ACC112 (cell line): Measurements from ENCODE around the gene SLAMF7.

Experiments
- H2AFZ ChIP-seq: fragments of 200-600 bp; sonication (generic); one replicate; pipeline ENCODE4 v1.6.0; 2017; ENCODE audit warnings: antibody characterized with exemption, low read length; ENCODE audit not compliant: unreplicated experiment
- H3K27ac ChIP-seq: fragments of 200-600 bp; sonication (generic); 2 replicates; pipeline ENCODE4 v1.5.1; 2014; ENCODE audit warnings: low read depth, mild to moderate bottlenecking, antibody characterized with exemption, low read length, moderate library complexity
- H3K27me3 ChIP-seq: fragments of 200-600 bp; sonication (generic); 2 replicates; pipeline ENCODE4 v1.6.1; 2014; ENCODE audit warnings: mild to moderate bottlenecking, antibody characterized with exemption, low read length, moderate library complexity, mixed read lengths; ENCODE audit not compliant: insufficient read depth
- H3K36me3 ChIP-seq: fragments of 200-600 bp; sonication (generic); 2 replicates; pipeline ENCODE4 v1.6.1; 2016; ENCODE audit warnings: mild to moderate bottlenecking, antibody characterized with exemption, low read length, moderate library complexity, mixed read lengths; ENCODE audit not compliant: insufficient read depth
- H3K4me1 ChIP-seq: fragments of 200-600 bp; sonication (generic); one replicate; pipeline ENCODE4 v1.6.1; 2016; ENCODE audit warnings: low read length, mixed read lengths; ENCODE audit not compliant: insufficient read depth, unreplicated experiment, control insufficient read depth
- H3K4me3 ChIP-seq: fragments of 200-600 bp; sonication (generic); 2 replicates; pipeline ENCODE4 v1.5.1; 2014; ENCODE audit warnings: mild to moderate bottlenecking, low read depth, low read length
- H3K79me2 ChIP-seq: fragments of 200-600 bp; sonication (generic); one replicate; pipeline ENCODE4 v1.6.0; 2016; ENCODE audit warnings: low read length; ENCODE audit not compliant: control insufficient read depth, unreplicated experiment, insufficient read depth

SLAMF7 gene

GRCh38 chr1:160746836-160747500, 7.9 kb downstream of the SLAMF7 start:
- H3K79me2 ChIP-seq = no peaks in the 10 kb centered on the region
- no peaks in the 10 kb centered on the region for H3K4me1 ChIP-seq
- H3K4me3 ChIP-seq = no peak overlapping the region
- H3K36me3 ChIP-seq = no peaks in the 10 kb centered on the region
- no peak overlapping the region for H3K27ac ChIP-seq
- H3K27me3 ChIP-seq = peaks cover 4% of the 10 kb centered on the region
- H2AFZ ChIP-seq = no peak overlapping the region

- no peak overlapping the region for H3K27ac ChIP-seq
- H3K79me2 ChIP-seq = no peaks in the 10 kb centered on the region
- no peaks in the 10 kb centered on the region for H3K4me1 ChIP-seq
- H2AFZ ChIP-seq = no peak overlapping the region
- peaks cover 5% of the 10 kb centered on the region for H3K27me3 ChIP-seq
- H3K36me3 ChIP-seq = no peaks in the 10 kb centered on the region
- H3K4me3 ChIP-seq = no peak overlapping the region
Measured at GRCh38 chr1:160747717-160748116, 8.7 kb downstream of the SLAMF7 start.

GRCh38 chr1:160748181-160748877, 9.3 kb downstream of the SLAMF7 start:
- Histone ChIP-seq H3K79me2 (no peaks in the 10 kb centered on the region), H3K4me3 (no peak overlapping the region), H3K4me1 (no peaks in the 10 kb centered on the region), H2AFZ (no peak overlapping the region), H3K27me3 (peaks cover 5% of the 10 kb centered on the region), H3K36me3 (no peaks in the 10 kb centered on the region), H3K27ac (no peak overlapping the region)

GRCh38 chr1:160748878-160749269, 9.8 kb downstream of the SLAMF7 start:
- H3K27me3 ChIP-seq = peaks cover 5% of the 10 kb centered on the region
- H3K79me2 ChIP-seq = no peaks in the 10 kb centered on the region
- H3K27ac ChIP-seq = no peak overlapping the region
- no peak overlapping the region for H3K4me3 ChIP-seq
- no peaks in the 10 kb centered on the region for H3K36me3 ChIP-seq
- H3K4me1 ChIP-seq = no peaks in the 10 kb centered on the region
- no peak overlapping the region for H2AFZ ChIP-seq

- no peaks in the 10 kb centered on the region for H3K36me3 ChIP-seq
- H2AFZ ChIP-seq = no peak overlapping the region
- no peak overlapping the region for H3K27ac ChIP-seq
- no peak overlapping the region for H3K4me3 ChIP-seq
- no peaks in the 10 kb centered on the region for H3K79me2 ChIP-seq
- H3K27me3 ChIP-seq = peaks cover 5% of the 10 kb centered on the region
- H3K4me1 ChIP-seq = no peaks in the 10 kb centered on the region
Measured at GRCh38 chr1:160750608-160751007, 11.6 kb downstream of the SLAMF7 start.

GRCh38 chr1:160752406-160752805, 13.4 kb downstream of the SLAMF7 start:
- Histone ChIP-seq H3K4me3 (no peak overlapping the region), H3K27ac (no peak overlapping the region), H3K36me3 (no peaks in the 10 kb centered on the region), H2AFZ (no peak overlapping the region), H3K4me1 (no peaks in the 10 kb centered on the region), H3K79me2 (no peaks in the 10 kb centered on the region), H3K27me3 (peaks cover 5% of the 10 kb centered on the region)

- H3K4me3 ChIP-seq = no peak overlapping the region
- no peak overlapping the region for H2AFZ ChIP-seq
- H3K27me3 ChIP-seq = peaks cover 5% of the 10 kb centered on the region
- H3K4me1 ChIP-seq = no peaks in the 10 kb centered on the region
- H3K79me2 ChIP-seq = no peaks in the 10 kb centered on the region
- H3K27ac ChIP-seq = no peak overlapping the region
- no peaks in the 10 kb centered on the region for H3K36me3 ChIP-seq
Measured at GRCh38 chr1:160752924-160753323, 13.9 kb downstream of the SLAMF7 start.

- Histone ChIP-seq H3K27ac (no peak overlapping the region), H2AFZ (no peak overlapping the region), H3K4me1 (no peaks in the 10 kb centered on the region), H3K36me3 (no peaks in the 10 kb centered on the region), H3K4me3 (no peak overlapping the region), H3K79me2 (no peaks in the 10 kb centered on the region), H3K27me3 (peaks cover 5% of the 10 kb centered on the region)
Measured at GRCh38 chr1:160753594-160753993, 14.5 kb downstream of the SLAMF7 start.

- no peak overlapping the region for H2AFZ ChIP-seq
- H3K79me2 ChIP-seq = no peaks in the 10 kb centered on the region
Measured at GRCh38 chr1:160755461-160755860, 16.4 kb downstream of the SLAMF7 start.

GRCh38 chr1:160755911-160756848, 17.1 kb downstream of the SLAMF7 start:
- no peak overlapping the region for H3K4me3 ChIP-seq
- H3K4me1 ChIP-seq = no peaks in the 10 kb centered on the region
- no peaks in the 10 kb centered on the region for H3K79me2 ChIP-seq
- H2AFZ ChIP-seq = no peak overlapping the region
- H3K36me3 ChIP-seq = no peaks in the 10 kb centered on the region
- peaks cover 5% of the 10 kb centered on the region for H3K27me3 ChIP-seq
- no peak overlapping the region for H3K27ac ChIP-seq

More at GRCh38 chr1:160755461-160755860, 16.4 kb downstream of the SLAMF7 start:
- no peak overlapping the region for H3K4me3 ChIP-seq
- H3K4me1 ChIP-seq = no peaks in the 10 kb centered on the region
- H3K36me3 ChIP-seq = no peaks in the 10 kb centered on the region
- H3K27me3 ChIP-seq = peaks cover 5% of the 10 kb centered on the region
- H3K27ac ChIP-seq = no peak overlapping the region
